GM18520 (cell line): Measurements from ENCODE around the gene INTS13.
"Not testable (repeated sequence)": the region's sequence is repeated elsewhere in the genome, so short reads cannot be mapped to it uniquely, and the experiment has no call there.

Experiments
- ATAC-seq: cut with Tn5 transposase; IDR thresholded peaks from one replicate; pipeline ENCODE4 v1.9.1; 2021; ENCODE audit not compliant: unreplicated experiment

The INTS13 gene

GRCh38 chr12:26870491-26871419 is 67.0 kb downstream of the INTS13 start:
- no peak for ATAC-seq

- no peak for ATAC-seq
These were observed 67.8 kb downstream of the INTS13 start for GRCh38 chr12:26869908-26870459.

- no peak for ATAC-seq
These were observed 68.7 kb downstream of the INTS13 start for GRCh38 chr12:26869104-26869494.

GRCh38 chr12:26868447-26869103 is 69.2 kb downstream of the INTS13 start:
- no peak for ATAC-seq

- peak; percentile 87 for ATAC-seq
These were observed 70.7 kb downstream of the INTS13 start for GRCh38 chr12:26867080-26867479.

DNA sequence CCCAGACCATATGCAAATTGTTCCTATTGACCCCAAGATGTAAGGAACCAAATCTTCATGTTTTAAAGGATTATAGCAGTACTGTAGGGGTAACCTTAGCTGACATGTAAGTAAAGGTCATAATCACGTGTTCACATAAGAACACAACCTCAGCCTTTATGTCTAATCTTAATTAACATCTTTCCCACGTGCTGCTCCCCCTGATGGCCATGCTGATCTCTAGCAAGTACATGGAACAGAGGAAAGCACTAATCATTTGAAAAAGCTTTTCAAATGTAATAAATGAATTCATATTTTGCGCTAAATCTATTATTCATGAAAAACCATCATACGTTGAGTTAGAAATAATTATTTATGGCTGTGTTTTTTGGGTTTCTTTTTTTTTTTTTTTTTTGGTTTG is 74.3 kb downstream of the INTS13 start:
- ATAC-seq = no peak

- not testable (repeated sequence) for ATAC-seq
These were observed 75.0 kb downstream of the INTS13 start for GRCh38 chr12:26862787-26863186.

- no peak for ATAC-seq
These were observed 76.1 kb downstream of the INTS13 start for GRCh38 chr12:26861690-26862089.

DNA sequence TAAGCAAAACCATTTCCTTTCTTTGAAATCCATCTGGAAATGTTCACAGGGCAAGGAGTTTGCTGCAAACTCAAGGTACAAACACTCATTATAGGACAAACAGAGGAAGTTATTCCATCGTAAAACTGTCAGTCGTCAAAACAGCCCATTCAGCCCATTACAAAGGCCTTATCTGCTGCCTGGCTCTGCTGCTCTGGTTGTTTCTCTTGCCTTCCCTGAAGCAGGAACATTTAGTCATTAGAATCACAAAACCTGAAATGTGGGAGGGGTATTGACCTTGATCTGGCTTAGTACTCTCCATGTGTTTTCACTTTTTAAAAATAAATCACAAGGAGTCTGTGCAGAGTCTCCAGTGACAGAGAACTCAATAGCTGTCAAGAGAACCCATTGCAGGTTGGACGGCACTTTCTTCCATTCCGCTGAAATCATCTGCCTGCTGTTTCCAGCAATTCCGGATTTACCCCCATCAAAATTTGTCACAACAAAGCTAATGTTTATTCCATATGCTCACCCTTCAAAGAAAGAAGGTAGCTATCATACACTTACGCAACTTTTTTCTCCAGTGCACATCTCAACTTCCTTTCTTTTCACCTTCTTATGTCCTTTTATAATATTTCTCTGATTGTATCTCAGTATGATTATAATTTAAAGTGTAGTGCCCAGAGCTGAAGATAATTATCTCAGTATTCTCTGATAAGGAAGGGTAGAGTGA is 80.2 kb downstream of the INTS13 start:
- ATAC-seq = no peak

DNA sequence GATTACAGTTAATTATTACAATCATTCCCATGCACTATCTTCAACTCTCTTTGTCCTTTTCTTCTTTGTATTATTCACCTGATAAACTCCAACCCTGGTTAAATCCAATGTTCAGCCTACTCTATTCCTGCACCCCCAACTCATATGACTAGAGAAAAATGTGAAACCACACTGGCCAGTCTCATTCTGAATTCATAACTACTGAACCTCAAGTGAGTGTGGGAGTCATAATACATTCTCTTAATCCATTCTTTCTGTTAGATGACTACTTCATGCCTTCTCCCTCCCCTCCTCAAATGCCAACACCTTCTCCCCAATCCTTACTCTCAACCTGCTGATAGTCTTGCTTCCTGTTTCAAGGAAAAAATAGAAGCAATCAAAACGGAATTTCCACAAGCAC is 82.4 kb downstream of the INTS13 start:
- ATAC-seq = no peak
